Stimulated activated CD8-positive, alpha-beta memory T cell treated with anti-CD3 and anti-CD28 coated beads, Interleukin-12 subunit alpha, Interleukin-12 subunit beta, amount 100 ng/mL, for 1 hour (primary cell): ENCODE measurements around the gene HARS1.
A peak's percentile ranks its signal among the peaks of the same experiment; 100 is the strongest.
"Not testable (repeated sequence)": the region's sequence is repeated elsewhere in the genome, so short reads cannot be mapped to it uniquely, and the experiment has no call there.

Experiments used
- DNase-seq: peaks from one replicate; pipeline ENCODE4 v3.0.0-alpha.2; 2020; ENCODE audit warnings: low read depth

HARS1 gene, protein sequence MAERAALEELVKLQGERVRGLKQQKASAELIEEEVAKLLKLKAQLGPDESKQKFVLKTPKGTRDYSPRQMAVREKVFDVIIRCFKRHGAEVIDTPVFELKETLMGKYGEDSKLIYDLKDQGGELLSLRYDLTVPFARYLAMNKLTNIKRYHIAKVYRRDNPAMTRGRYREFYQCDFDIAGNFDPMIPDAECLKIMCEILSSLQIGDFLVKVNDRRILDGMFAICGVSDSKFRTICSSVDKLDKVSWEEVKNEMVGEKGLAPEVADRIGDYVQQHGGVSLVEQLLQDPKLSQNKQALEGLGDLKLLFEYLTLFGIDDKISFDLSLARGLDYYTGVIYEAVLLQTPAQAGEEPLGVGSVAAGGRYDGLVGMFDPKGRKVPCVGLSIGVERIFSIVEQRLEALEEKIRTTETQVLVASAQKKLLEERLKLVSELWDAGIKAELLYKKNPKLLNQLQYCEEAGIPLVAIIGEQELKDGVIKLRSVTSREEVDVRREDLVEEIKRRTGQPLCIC

DNA sequence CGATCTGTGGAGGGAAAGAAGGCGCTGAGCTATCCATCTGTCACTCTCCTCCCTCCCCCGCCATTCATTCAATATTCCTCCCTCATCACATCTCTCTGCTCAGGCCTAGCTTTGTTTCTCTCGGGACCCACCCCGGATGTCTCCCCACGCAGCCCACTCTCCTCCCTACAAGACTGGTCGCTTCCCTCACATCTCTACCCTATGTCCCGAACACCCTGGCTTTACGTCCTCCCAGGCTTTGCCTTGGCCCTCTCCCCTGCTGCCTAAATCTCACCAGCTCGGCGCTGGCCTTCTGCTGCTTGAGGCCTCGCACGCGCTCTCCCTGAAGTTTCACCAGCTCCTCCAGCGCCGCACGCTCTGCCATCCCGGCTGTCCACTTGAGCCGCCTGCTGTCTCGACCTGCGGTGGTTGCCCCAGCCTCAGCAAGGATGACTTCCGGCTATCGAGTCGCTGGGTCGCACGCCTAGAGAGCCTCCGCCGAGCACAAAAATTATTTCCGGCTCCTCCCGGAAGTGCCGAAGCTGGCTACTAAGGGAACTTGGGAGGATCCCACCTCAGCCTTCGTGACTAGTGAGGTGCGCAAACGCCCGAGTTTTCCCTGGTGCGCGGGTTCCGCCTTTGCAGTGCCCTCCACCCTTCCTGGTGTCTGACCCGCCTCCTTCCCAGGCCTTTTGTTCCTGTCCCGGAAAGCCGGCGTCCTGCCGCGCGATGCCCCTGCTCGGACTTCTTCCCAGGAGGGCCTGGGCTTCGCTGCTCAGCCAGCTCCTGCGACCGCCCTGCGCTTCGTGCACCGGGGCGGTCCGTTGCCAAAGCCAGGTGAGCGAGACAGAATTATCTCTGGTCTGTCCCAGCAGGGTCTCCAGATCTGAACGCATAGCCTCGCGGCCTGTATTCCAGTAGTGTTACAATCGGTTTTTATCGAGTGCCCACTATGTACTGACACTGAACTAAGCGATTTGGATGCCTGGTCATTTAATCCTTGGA is at the start of gene HARS1, which contains the start of gene HARS2:
HARS1 (minus strand) TSS at position 430 of the 984 bp plus-strand sequence; CDS start at position 364, 66 bp downstream.
HARS2 (plus strand) TSS at position 515 of the 984 bp plus-strand sequence; CDS start at position 709, 194 bp downstream.
- peak; percentile 72 for DNase-seq

GRCh38 chr5:140737486-140737885 is 46.3 kb upstream of the HARS1 start:
- DNase-seq = no peak

- DNase-seq = no peak
Observed at GRCh38 chr5:140734354-140734753, 43.2 kb upstream of the HARS1 start.

- DNase-seq = no peak
Observed at GRCh38 chr5:140733098-140733497, 41.9 kb upstream of the HARS1 start.

DNA sequence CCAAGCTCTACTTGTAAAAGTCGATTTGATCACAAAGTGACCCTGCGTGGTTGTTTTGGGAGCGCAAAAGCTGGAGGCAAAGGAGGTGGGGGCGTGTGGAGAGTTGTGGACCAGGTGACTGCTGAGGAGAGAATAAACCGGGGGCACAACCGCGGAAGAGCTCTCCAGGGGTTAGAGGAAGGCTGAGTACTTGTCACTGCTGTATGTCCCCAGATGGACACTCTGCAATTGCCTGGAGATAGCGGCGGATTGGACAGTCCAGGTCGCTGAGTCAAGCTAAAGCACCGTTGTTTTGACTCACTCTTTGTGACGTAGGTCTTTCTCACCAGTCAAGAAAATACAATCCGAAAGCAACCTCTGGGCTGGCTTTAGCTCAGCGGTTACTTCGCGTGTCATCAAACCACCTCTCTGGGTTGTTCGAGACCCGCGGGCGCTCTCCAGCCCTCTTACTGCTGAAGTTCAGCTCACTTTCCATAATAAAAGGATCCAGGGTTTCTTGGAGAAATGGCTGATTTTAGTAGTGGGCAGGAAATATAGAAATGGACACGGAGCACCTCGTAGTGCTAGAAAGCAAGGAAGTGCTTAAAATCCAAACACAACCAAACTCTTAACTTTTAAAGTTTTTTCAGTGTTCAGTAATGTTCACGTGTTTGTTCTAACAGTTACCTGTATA is 34.8 kb upstream of the HARS1 start:
- peak; percentile 42 for DNase-seq

- not testable (repeated sequence) for DNase-seq
Observed at GRCh38 chr5:140721395-140721794, 30.2 kb upstream of the HARS1 start.

GRCh38 chr5:140720738-140721137 is 29.6 kb upstream of the HARS1 start:
- not testable (repeated sequence) for DNase-seq

DNA sequence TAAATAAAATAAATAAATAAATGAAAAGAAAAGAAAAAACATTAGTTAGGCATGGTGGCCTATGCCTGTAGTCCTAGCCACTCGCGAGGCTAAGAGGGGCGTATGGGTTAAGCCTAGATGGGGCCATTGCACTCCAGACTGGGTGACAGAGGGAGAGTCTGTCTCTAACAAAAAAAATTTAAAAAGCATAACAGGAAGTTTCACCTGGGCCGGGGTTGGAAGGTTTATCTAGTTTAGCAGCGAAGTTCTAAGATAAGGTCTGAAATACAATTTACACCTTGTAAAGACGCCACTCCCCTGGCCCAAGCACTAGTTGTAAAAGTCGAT is 27.1 kb upstream of the HARS1 start:
- no peak for DNase-seq

- DNase-seq = not testable (repeated sequence)
Observed at GRCh38 chr5:140716238-140716637, 25.1 kb upstream of the HARS1 start.

DNA sequence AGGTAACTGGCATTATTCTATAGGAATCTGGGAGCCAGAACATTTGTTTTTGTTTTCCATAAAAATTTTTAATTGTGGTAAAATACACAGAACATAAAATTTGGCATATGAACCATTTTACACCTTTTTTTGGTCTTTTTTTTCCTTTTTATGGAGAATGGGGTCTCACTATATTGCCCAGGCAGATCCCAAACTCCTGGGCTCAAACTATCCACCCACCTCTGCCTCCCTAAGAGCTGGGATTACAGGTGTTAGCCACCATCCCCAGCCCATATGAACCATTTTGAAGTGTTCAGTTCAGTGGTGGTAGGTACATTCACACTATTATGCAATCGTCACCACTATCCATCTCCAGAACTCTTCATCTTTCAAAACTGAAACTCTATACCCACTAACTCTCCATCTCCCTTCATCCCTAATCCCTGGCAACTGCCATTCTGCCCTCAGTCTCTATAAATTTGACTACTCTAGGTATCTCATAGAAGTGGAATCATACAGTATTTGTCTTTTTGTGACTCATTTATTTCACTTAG is 22.5 kb upstream of the HARS1 start:
- no peak for DNase-seq

GRCh38 chr5:140711794-140712193 is 20.6 kb upstream of the HARS1 start:
- no peak for DNase-seq

DNA sequence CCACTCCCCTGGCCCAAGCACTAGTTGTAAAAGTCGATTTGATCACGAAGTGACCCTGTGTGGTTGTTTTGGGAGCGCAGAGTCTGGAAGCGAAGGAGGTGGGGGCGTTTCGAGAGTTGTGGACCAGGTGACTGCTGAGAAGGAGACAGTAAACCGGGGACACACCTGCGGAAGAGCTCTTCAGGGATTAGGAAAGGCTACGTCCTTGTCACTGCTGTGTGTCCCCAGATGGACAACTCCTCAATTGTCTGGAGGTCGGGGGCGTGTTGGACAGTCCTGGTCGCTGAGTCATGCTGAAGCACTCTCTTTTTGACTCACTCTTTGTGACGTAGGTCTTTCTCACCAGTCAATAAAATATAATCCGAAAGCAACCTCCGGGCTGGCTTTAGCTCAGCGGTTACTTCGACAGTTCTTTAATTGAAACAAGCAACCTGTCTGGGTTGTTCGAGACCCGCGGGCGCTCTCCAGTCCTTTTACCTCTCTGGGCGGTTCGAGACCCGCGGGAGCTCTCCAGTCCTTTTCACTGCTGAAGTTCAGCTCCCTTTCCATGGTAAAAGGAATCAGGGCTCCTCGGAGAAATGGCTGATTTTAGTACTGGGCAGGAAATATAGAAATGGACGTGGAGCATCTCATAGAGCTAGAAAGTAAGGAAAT is 19.9 kb upstream of the HARS1 start:
- peak; percentile 84 for DNase-seq

DNA sequence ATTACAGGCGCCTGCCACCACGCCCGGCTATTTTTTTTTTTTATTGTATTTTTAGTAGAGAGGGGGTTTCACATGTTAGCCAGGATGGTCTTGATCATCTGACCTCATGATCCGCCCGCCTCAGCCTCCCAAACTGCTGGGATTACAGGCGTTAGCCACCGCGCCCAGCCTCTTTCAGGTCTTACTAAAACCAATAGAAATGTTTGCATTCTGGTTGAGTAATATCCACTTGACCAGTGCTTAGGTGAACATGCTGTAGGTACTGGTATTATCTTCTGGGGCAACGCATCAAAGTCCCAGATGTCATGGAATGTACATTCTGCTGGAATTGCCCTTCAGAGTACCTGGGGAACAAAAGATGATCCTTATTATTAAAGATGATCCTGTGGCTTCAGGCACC is 17.6 kb upstream of the HARS1 start:
- DNase-seq = not testable (repeated sequence)

- DNase-seq = no peak
Observed at GRCh38 chr5:140707812-140708211, 16.6 kb upstream of the HARS1 start.

DNA sequence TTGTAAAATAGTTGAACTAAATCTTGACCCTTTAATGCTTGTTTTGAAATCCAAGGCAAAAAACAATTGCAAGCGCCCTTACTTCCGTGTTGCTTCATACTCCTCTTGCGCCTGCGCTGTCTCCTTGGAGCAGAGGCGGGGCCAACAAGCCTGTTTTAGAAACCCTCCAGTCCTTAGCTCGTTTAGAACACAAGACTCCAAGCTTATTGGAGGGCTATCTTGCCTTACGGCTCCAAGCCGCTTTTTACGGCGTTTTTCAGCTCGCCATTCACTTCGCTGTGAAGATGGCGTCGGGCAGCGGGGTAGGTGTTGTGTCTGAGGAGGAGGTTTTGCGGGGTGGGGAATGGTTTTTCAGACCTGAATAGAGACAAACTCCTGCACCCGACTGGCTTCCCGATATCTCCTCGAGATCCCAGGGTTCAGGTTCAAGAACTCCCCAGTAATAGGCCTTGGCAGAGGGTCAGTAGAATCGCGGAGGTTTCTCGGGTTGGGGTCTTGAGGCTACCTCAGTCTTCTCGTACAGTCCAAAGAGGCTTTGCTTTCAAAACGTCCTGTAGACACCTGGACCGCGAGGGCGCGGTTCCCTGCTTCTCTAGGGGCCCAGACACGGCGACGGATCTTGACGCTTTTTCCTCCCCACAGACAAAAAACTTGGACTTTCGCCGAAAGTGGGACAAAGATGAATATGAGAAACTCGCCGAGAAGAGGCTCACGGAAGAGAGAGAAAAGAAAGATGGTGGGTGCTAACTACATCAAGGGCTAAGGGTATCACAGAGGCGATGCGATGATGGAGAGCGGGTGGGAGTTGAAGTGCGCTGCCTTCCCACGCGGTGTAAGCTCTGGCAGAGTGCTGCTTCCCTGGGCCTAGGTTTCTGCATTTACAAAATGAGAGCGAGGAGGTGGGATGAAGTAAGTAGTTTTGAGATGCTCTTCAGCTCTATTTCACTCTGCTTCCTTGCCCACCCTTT is 9.3 kb upstream of the HARS1 start, which contains the start of gene ZMAT2:
ZMAT2 (plus strand) TSS at position 271 of the 968 bp plus-strand sequence; CDS start at position 285, 14 bp downstream.
- peak; percentile 91 for DNase-seq

- DNase-seq = no peak
Observed at GRCh38 chr5:140696891-140697492, 5.8 kb upstream of the HARS1 start.

DNA sequence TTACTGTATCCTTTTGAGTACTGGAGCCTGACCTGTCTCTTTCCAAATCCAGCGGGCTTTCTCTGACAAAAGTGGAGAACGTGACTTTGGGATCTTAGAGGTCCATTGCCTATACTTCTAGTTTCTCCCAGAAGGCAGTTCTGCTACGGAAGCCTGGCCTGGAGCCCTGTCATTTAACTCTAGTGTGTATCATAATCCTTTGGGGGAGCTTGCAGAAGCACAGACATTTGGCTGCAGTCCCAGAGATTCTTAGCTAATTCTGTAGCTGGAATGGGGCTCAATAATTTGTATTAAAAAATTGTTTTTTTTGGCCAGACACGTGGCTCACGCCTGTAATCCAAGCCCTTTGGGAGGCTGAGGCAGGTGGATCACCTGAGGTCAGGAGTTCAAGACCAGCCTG is 3.1 kb upstream of the HARS1 start:
- no peak for DNase-seq

DNA sequence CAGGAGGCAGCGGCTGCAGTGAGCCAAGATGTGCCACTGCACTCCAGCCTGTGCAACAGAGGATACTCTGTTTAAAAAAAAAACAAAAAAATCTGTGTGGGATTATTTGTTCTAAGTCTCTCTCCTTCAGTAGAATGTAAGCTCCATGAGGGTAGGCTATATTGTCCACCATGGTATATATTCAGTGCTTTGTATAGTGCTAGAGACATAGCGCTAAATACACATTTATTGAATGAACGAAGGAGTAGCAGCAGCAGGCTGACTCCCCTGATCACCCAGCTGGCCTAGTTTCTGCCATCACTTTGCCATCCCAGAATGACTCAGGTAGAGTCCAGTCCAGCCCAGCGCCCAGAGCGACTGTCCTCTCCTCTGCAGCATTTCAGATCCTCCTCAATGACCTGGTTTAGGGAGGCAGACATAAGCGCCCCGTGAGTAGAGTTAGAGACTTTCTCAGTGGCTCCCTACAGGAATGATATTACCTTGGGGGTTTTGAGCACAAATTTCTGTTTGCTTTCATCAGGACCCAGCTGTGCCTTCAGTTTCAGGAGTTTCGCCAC is 716 bp downstream of the HARS1 start:
- DNase-seq = no peak

- no peak for DNase-seq
Observed at GRCh38 chr5:140678993-140679392, 12.2 kb downstream of the HARS1 start.
